T-helper 9 cell (primary cell): Measurements from ENCODE around the gene FCRL4.

Experiments used
- DNase-seq: peaks from one replicate; pipeline ENCODE4 v3.0.0-alpha.2; 2020
- total RNA-seq, 2 donors: gene quantifications; one replicate each; lab custom pipeline; 2026; lab: John Stamatoyannopoulos, UW

Gene FCRL4
- total RNA-seq: 0 reads per million in 2 donors

DNA sequence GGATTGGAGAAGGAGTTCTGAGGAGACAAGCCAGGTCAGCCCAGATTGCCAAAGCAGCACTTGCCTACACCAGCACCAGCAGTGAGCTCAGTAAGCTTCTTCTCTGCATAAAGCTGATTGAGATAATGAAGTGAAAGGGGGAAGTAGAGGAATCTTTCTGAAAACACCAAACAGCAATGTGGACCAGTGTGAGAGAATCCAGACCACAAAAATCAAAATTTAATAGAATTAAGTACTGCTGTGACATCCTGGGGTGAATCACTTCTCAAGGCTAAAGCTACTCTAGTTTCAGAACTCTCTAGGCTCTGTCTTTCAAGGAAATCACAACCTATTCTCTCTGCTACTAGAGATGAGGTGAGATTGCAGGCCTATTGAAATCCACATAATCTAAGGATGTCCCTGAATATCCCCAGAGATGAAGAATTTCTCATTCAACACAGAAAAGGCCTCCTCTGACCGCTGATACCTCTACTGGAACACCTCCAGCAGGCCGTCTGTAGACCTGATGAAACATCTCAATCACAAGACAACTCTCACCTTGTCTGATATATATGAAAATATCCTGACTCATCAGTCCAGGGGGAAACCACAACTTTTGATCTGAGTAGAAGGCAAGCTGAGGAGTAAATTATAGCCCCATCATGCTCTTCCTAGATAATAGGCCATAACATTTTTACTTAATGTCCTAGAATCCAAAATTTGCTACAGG, at the start of gene FCRL4:
Gene FCRL4 (minus strand): TSS at position 127 of the 709 bp plus-strand sequence. CDS start 141 bp downstream, outside the sequence.
- DNase-seq: no peak

- DNase-seq: no peak
Observed at GRCh38 chr1:157646144-157646543, 48.3 kb upstream of the FCRL4 start.

DNA sequence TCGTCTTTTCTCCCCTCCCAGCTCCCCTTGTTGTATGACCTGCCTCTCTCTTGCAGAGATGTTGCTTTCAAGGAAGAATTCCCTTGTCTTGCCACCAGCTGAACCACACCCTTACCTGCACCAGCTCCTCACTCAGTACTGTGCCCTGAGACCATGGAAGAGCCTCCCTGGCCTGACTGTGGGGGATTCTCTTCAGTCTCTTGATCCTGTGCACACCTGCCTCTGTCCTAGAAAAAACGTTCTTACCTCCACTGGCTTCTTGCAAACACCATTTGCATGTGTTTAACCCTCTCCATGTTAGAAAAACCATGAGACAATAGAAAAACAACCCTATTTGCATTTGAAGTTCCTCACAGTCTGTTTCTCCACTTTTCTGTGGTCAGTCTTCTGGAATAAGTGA, 43.3 kb upstream of the FCRL4 start:
- no peak for DNase-seq

DNA sequence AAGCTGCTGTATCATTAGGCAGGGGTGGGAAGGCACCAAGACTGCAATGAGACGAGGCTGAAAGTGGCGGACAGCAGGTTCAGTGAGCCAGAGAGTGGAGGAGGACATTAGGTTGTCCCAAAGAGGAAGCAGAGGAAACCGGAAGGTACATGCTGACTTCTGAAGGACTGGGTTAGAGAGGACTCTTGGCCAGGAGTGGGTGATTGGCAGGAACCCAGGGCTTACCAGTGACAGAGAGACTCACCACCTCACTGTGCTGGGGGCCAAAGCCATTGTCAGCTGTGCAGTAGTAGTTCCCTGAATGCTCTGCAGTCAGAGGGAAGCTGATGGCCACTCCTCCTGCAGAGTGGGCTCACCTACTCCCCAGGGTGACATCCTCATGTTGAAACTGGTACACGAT, 41.9 kb upstream of the FCRL4 start:
- no peak for DNase-seq

DNA sequence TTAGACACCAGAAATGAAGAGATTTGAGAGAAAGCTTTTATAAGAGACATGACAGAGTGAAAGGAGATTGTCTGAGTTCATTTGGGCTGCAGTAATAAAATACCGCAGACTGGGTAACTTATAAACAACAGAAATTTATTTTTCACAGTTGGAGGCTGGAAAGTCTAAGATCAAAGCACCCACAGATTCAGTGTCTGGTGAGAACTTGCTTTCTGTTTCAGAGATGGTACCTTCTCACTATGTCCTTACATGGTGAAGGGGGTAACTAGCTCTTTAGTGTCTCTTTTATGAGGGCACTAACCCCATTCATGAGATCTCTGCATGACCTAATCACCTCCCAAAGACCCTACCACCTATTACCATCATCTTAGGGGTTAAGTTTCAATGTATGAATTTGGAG, 30.9 kb upstream of the FCRL4 start:
- no peak for DNase-seq

- DNase-seq: no peak
Observed at GRCh38 chr1:157626099-157626498, 28.2 kb upstream of the FCRL4 start.

- no peak for DNase-seq
Observed at GRCh38 chr1:157624471-157624870, 26.6 kb upstream of the FCRL4 start.

DNA sequence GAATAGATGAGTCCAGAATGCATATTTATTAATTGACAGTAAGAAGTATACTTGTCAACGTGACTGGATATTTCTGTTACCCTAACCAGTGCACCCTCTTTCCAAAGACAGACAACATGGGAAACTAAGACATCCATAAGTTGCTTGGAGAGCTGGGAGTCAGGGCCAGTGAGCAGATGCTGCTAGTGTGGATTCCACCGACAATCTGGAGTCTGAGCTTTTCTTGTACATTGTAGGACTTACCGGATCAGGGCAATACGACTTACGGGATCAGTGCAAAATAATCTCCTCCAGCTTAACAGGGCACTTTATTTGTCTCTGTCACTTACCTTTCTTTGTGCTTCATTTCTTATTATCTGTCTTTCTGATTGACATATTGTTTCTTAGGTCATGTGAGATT, 24.6 kb upstream of the FCRL4 start:
- no peak for DNase-seq

GRCh38 chr1:157618190-157618589, 20.3 kb upstream of the FCRL4 start:
- DNase-seq: no peak

- DNase-seq: no peak
Observed at GRCh38 chr1:157600236-157600635, 2.4 kb upstream of the FCRL4 start.

- no peak for DNase-seq
Observed at GRCh38 chr1:157596384-157596783, 1.5 kb downstream of the FCRL4 start.

- no peak for DNase-seq
Observed at GRCh38 chr1:157595356-157595755, 2.5 kb downstream of the FCRL4 start.

GRCh38 chr1:157585984-157586383, 11.9 kb downstream of the FCRL4 start:
- DNase-seq: no peak

GRCh38 chr1:157584503-157584902, 13.4 kb downstream of the FCRL4 start:
- DNase-seq: no peak

GRCh38 chr1:157580828-157581210, 17.1 kb downstream of the FCRL4 start:
- DNase-seq: no peak

- no peak for DNase-seq
Observed at GRCh38 chr1:157580179-157580827, 17.6 kb downstream of the FCRL4 start.

DNA sequence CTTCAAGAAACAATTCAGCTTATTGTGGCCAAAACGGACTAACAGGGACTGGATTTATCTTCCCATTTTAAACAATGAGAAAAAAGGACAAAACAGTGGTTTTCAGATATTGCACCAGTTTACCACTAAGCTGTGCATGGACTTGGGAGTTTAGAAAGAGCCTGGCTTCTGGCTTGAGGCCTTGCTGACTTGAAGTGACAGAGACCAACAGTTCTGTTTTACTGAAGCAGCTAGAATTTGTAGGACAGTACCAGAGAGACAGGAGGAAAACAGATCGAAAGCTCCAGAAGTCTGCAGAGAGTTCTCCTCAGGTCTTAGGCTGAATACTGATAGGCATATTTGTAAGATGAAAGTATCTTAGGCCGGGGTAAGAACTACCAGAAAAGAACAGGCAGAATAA, 20.5 kb downstream of the FCRL4 start:
- DNase-seq: no peak

DNA sequence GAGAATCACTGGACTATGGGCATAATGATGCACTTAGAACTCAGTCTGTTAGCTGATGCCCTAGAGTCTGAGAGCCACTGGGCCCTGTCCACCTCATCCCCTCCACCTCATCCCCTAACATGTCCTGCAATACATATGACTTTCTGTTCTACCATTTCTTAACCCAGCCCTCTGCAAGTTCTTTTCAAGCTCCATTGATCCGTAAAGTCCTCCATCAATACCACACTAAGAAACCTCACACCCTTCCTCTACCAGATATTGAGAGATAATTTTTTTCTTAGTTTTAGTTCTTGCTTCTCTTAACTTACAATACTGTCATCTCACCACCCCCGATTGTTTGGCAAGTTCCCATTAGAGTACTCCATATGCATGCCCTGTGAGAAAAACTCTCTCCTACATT, 22.1 kb downstream of the FCRL4 start:
- DNase-seq: no peak

DNA sequence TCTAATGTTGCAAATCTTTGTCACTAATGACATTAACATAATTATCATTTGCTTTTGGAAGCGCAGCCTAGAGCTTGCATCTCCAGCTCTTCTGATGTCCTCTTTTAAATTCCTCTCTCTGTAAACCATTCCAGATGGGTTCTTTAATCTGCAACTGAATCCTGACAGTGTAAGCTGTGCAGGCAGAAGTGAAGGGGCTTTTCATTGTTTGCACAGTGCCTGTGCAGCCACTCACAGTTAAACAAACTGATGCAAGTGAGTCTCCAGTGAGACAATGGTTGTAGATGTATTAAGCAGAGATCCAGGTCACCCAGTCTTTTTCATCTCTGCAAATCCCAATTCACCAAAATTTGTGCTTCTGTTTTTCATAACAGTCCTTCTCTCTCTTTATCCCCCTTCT, 23.0 kb downstream of the FCRL4 start:
- DNase-seq: no peak

DNA sequence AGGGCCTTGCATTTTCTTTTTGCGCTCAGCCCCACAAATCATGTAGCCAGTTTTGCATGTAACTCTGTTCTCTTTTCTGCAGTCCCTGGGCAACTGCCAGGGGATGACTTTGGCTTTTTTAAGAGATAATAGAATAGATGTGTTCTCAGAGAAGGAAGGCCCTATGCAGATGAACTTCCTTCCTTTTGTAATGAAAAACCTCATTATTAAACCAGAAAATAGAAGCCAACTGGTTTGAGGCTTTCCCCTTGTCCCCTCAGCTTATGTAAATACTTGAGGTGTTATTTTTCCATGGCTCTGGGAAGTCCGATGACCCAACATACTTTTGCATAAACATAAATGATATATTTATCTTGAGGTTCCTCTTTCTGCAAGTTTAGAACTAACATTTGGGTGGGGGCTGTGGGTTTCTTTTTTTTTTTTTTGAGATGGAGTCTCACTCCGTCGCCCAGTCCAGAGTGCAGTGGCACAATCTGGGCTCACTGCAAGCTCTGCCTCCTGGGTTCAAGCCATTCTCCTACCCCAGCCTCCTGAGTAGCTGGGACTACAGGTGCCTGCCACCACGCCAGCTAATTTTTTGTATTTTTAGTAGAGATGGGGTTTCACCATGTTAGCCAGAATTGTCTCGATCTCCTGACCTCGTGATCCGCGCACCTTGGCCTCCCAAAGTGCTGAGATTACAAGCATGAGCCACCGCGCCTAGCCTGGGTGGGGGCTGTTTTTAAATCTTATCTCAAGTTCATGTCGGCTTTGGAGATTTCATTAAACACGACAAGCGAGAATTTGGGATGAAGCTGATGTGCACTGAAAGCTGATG, 31.2 kb downstream of the FCRL4 start:
- no peak for DNase-seq

DNA sequence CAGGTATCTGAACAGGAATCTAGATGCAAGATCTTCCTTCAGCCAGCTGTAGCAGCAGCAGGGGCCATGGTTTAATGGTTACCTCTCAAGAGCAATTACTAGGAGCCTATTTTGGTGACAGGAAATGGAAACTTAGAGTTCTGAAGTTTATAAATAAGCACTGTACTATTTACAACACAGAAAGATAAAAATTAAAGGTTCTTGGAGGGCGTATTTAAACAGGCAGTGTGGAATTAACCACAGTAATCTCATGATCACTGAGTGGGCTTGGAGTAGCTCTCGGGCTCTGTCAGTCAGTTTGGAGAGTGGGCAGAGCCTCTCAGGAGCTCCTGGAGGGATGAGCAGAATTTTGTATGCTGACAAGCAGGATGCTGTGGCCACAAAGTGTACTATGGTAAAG, 35.4 kb downstream of the FCRL4 start:
- DNase-seq: no peak

GRCh38 chr1:157558119-157558518, 39.8 kb downstream of the FCRL4 start:
- DNase-seq: no peak
